ENCODE measurements around the gene LACC1. TPM values are rescaled to one million over a fixed set of nuclear protein-coding genes. Genes with fewer than 3 reads are reported as not detected.

The LACC1 gene
- total RNA-seq, 1 donor from 2014 or later: 8.7 TPM

DNA sequence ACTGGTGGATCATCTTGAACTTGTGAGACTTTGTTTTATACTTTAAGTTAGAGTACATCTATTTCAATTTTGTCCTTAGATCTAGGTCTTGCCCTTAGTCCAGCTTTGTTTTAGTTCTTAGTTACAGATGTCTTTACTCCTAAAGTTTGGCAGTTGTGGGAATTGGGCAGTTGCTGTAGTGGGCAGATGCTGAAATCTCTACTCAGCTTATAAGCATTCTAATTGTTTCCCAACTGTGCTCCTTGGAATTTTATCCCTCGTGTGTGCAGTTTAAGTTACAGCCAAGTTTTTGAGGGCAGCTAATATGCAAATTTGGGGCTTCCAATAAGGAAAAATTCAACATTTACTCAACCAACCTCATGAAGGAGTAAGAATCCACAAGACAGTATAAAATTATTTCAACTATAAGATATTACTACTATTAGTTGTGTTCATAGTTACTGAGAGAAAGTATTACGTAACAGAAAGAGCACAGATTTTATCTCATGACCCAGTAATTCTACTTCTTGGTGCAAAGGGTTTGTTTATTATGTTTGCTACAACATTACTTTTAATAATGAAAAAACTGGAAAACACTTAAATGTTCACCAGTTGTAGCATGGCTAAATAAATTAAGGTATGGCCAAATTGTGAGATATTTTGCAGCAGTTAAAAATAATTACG lies 33.1 kb upstream of the LACC1 start:
- H3K9me3 Mint-ChIP-seq (ENCODE audit: unreplicated experiment): peaks cover 23% of the 10 kb centered on the region
- no peak for DNase-seq (ENCODE audit: extremely low spot score, unreplicated experiment)
- H3K27me3 Mint-ChIP-seq (ENCODE audit: unreplicated experiment): no peaks in the 10 kb centered on the region
- H3K4me3 Mint-ChIP-seq (ENCODE audit: unreplicated experiment): no peak overlapping the region
- no peak overlapping the region for H3K27ac Mint-ChIP-seq (ENCODE audit: unreplicated experiment)
- H3K4me1 Mint-ChIP-seq (ENCODE audit: unreplicated experiment): peaks cover 6% of the 10 kb centered on the region
- TF ChIP-seq, protein P1, sequence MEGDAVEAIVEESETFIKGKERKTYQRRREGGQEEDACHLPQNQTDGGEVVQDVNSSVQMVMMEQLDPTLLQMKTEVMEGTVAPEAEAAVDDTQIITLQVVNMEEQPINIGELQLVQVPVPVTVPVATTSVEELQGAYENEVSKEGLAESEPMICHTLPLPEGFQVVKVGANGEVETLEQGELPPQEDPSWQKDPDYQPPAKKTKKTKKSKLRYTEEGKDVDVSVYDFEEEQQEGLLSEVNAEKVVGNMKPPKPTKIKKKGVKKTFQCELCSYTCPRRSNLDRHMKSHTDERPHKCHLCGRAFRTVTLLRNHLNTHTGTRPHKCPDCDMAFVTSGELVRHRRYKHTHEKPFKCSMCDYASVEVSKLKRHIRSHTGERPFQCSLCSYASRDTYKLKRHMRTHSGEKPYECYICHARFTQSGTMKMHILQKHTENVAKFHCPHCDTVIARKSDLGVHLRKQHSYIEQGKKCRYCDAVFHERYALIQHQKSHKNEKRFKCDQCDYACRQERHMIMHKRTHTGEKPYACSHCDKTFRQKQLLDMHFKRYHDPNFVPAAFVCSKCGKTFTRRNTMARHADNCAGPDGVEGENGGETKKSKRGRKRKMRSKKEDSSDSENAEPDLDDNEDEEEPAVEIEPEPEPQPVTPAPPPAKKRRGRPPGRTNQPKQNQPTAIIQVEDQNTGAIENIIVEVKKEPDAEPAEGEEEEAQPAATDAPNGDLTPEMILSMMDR (IDR thresholded peaks at IDR 0.05): no peak
- H3K36me3 Mint-ChIP-seq (ENCODE audit: unreplicated experiment): peaks cover 37% of the 10 kb centered on the region

DNA sequence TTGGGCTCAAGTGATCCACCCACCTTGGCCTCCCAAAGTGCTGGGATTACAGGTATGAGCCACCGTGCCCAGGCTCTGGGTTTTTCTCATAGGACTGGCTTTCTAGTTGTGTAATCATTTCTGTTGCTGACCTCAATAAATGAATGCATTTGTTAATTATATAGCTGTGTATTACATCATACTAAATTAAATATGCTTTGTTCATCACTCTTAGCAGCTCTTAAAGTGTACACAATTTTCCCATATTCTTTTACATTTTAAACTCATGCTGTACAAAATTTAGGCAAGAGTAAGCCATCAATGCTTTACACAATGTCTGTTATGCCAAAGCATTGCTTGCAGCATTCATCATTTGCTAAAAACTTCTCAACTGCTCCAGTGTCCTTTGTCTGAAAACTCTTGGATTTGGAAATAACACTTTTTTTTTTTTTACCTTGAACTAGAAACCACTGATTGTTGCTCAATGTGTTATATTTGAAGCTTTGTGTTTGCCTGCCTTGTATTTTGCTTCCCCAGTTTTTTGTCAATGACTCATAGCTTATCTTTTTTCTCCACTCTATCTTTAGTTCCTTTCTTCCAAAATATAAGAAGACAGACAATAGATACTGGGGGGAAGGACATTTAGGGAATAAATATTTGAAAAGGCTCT lies 31.6 kb upstream of the LACC1 start:
- TF ChIP-seq, protein P1 (IDR thresholded peaks at IDR 0.05): no peak
- no peaks in the 10 kb centered on the region for H3K27me3 Mint-ChIP-seq (ENCODE audit: unreplicated experiment)
- peaks cover 35% of the 10 kb centered on the region for H3K9me3 Mint-ChIP-seq (ENCODE audit: unreplicated experiment)
- H3K27ac Mint-ChIP-seq (ENCODE audit: unreplicated experiment): no peak overlapping the region
- peaks cover 51% of the 10 kb centered on the region for H3K36me3 Mint-ChIP-seq (ENCODE audit: unreplicated experiment)
- DNase-seq (ENCODE audit: extremely low spot score, unreplicated experiment): no peak
- no peak overlapping the region for H3K4me3 Mint-ChIP-seq (ENCODE audit: unreplicated experiment)
- H3K4me1 Mint-ChIP-seq (ENCODE audit: unreplicated experiment): peaks cover 6% of the 10 kb centered on the region

DNA sequence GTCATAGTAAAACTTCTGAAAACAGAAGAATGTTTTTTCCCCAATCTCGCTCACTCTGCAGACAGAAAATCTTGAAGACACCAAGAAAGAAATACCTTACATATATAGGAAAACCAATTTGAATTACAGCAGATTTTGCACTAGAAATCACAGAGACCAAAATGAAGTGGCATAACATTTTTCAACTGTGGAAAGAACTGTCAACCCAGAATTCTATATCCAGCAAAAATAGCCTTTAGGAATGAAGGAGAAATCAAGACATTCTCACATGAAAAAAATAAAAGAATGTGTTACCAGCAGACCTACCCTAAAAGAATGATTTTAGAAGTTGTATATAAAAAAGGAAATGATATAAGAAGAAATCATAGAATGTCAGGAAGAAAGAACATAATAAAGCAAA lies 28.8 kb upstream of the LACC1 start:
- H3K36me3 Mint-ChIP-seq (ENCODE audit: unreplicated experiment): peaks cover 68% of the 10 kb centered on the region
- no peak for DNase-seq (ENCODE audit: extremely low spot score, unreplicated experiment)
- H3K9me3 Mint-ChIP-seq (ENCODE audit: unreplicated experiment): peaks cover 61% of the 10 kb centered on the region
- TF ChIP-seq, protein P1 (IDR thresholded peaks at IDR 0.05): no peak
- H3K4me1 Mint-ChIP-seq (ENCODE audit: unreplicated experiment): peaks cover 6% of the 10 kb centered on the region
- no peaks in the 10 kb centered on the region for H3K27me3 Mint-ChIP-seq (ENCODE audit: unreplicated experiment)
- H3K4me3 Mint-ChIP-seq (ENCODE audit: unreplicated experiment): no peak overlapping the region
- H3K27ac Mint-ChIP-seq (ENCODE audit: unreplicated experiment): no peak overlapping the region

DNA sequence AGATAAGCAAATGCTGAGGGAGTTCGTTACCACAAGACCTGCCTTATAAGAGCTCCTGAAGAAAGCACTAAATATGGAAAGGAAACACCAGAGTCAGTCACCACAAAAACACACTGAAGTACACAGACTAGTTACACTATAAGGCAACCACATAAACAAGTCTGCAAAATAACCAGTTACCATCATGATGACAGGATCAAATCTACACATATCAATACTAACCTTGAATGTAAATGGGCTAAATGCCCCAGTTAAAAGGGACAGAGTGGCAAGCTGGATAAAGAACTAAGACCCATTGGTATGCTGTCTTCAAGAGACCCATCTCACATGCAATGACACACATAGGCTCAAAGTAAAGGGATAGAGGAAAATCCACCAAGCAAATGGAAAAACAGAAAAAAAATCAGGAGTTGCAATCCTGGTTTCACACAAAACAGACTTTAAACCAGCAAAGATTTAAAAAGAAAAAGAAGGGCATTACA lies 26.7 kb upstream of the LACC1 start:
- H3K4me1 Mint-ChIP-seq (ENCODE audit: unreplicated experiment): peaks cover 6% of the 10 kb centered on the region
- no peak overlapping the region for H3K27ac Mint-ChIP-seq (ENCODE audit: unreplicated experiment)
- H3K4me3 Mint-ChIP-seq (ENCODE audit: unreplicated experiment): no peak overlapping the region
- H3K9me3 Mint-ChIP-seq (ENCODE audit: unreplicated experiment): peaks cover 62% of the 10 kb centered on the region
- H3K36me3 Mint-ChIP-seq (ENCODE audit: unreplicated experiment): peaks cover 65% of the 10 kb centered on the region
- no peaks in the 10 kb centered on the region for H3K27me3 Mint-ChIP-seq (ENCODE audit: unreplicated experiment)
- no peak for DNase-seq (ENCODE audit: extremely low spot score, unreplicated experiment)
- TF ChIP-seq, protein P1 (IDR thresholded peaks at IDR 0.05): no peak

DNA sequence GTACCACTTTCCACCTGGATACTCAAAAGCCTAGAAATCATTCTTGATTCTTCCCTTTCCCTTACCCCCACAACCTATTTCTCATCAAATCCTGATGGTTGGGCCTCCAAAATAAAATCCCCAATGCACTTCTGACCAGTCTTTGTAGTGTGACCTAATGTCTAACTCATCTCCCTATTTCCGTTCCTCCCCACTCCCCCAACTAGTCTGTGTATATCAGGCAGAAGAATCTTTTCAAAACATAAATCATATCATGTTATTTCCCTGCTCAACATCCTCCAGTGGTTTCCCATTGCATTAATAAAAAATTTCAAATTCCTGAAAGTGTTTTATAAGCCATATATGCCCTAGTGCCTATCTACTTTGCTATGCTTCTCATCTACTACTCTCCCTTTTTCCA lies 17.8 kb upstream of the LACC1 start:
- H3K9me3 Mint-ChIP-seq (ENCODE audit: unreplicated experiment): peaks cover 5% of the 10 kb centered on the region
- H3K4me1 Mint-ChIP-seq (ENCODE audit: unreplicated experiment): peaks cover 3% of the 10 kb centered on the region
- TF ChIP-seq, protein P1 (IDR thresholded peaks at IDR 0.05): no peak
- H3K27me3 Mint-ChIP-seq (ENCODE audit: unreplicated experiment): no peaks in the 10 kb centered on the region
- peaks cover 20% of the 10 kb centered on the region for H3K36me3 Mint-ChIP-seq (ENCODE audit: unreplicated experiment)
- DNase-seq (ENCODE audit: extremely low spot score, unreplicated experiment): no peak
- H3K27ac Mint-ChIP-seq (ENCODE audit: unreplicated experiment): no peak overlapping the region
- H3K4me3 Mint-ChIP-seq (ENCODE audit: unreplicated experiment): no peak overlapping the region
